Peyer's patch (tissue), 4 donors: ENCODE data around the gene AUTS2.

Source experiments
- CTCF ChIP-seq, 6 experiments: fragments of 450-650 bp in 4 of 6; fragments of 200-600 bp in 2 of 6; sonication (generic) in 1 of 6; IDR thresholded peaks; one replicate each; pipeline ENCODE4 v1.5.1; 2017 to 2019; ENCODE audit warnings: antibody characterized with exemption in 6 of 6, mild to moderate bottlenecking in 3 of 6, moderate library complexity in 1 of 6
- POLR2A ChIP-seq, 2 donors: fragments of 450-650 bp; IDR thresholded peaks; one replicate each; pipeline ENCODE4 v1.5.1; 2017; ENCODE audit warnings: antibody characterized with exemption in 2 of 2, mild to moderate bottlenecking in 2 of 2, moderate library complexity in 2 of 2

GRCh38 chr7:70649323-70649722 lies 1051.0 kb downstream of the AUTS2 start:
- TF ChIP-seq CTCF (IDR thresholded peaks at IDR 0.05) (no peak), POLR2A (IDR thresholded peaks at IDR 0.05) (no peak)
